ENCODE results near the gene CNTFR.

The CNTFR gene

DNA sequence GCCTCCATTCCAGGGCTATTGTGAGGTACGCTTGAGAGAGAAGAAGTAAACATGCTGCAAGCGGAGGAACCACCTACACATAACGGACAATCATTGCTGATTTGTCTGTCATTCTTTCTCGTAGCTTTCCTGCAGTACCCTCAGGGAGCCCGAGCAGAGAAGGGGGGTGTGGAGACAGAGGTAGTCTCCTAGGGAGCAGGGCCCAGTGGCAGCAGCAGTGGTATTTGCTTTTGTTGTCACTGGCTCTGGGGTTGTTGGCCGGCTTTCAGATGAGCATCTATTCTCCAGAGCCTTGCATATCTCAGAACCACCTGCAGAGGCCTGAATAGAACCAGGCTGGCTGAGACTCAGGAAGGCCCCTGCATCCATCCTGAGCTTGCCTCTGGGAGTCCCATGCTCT, 86.6 kb downstream of the CNTFR start:
- DNase-seq = no peak

DNA sequence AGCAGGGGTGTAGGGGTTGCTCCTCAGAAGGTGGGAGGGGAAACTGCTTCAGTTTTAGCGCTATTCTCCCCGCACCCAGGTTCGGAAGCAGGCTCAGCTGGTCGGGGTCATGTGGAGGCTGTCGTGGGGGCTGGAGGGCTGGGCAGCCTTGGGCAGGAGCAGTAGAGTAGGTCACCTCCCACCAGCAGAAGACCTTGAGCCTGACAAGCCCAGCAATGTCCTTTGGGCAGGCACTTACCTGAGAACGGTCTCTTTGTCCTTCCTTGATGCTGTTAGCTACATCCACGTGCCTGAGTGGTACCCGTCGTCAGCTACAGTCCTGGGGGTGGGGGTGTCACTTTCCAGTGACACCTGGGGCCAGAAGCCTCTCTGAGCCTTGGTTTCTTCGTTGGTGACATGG, 87.1 kb downstream of the CNTFR start:
- DNase-seq = no peak

DNA sequence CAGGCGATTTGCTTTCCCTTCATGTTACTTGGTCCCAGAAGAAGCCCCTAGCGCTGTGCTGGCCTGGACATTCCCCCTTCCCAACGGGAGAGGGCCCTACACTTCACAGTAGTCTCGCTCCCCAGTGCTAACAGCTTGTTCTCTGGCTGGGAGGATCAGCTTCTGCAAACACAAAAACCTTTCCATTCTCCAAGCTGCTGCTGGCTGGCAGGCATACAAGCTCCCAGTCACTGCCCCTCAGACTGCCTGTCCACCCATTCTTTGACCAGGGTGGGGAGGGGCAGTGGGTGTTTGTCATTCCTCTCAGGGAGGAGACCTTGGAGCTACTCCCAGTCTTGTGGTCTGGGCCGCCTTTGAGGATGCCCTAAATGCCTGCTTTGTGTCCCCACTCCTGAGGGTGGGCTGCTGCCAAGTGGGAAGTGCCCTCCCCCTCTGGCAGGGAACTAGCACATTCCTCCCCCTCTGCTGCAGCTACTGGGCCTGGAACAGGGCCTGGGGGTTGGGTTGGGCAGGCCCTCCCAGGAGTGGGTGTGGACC, 87.6 kb downstream of the CNTFR start:
- DNase-seq = peak; percentile 91
